Loucy (cell line): ENCODE measurements around the gene ACSBG1.

ENCODE experiments used
- EZH2phosphoT487 ChIP-seq: fragments of 200-600 bp; IDR thresholded peaks from 2 replicates; pipeline ENCODE4 v1.6.1; 2018; ENCODE audit warnings: antibody characterized with exemption, mild to moderate bottlenecking, moderate library complexity, borderline replicate concordance
- TF ChIP-seq, protein P1 (sequence below): fragments of 200-600 bp; sonication (generic); conservative IDR thresholded peaks from 2 replicates; pipeline ENCODE4 v1.5.1; 2014; ENCODE audit warnings: mild to moderate bottlenecking, antibody characterized with exemption, low read length

DNA sequence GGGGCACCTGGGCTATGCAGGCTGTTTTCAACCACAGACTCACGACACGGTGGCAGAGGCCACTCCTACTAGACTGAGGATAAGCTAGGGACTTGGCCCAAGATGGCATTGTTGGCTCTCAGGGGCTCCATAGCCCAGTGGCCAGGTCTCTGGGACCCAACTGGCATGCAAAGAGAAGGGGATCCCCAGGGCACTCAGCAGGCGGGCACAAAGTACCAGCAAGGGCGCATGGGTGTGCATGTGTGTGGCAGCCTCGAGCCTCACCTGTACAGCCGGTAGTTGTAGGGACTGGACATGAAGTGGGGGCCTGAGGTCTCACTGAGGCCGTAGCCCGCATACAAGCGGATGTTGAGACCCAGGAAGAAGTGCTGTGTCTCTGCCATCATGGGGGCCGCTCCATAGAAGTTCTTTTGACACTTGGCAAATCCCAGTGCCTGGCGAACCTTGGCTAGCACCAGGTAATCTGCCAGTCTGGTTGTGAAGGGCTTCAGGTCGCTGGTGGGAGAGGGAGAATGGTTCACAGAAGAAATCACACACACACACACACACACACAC lies 55.0 kb downstream of the ACSBG1 start:
- TF ChIP-seq, protein P1, sequence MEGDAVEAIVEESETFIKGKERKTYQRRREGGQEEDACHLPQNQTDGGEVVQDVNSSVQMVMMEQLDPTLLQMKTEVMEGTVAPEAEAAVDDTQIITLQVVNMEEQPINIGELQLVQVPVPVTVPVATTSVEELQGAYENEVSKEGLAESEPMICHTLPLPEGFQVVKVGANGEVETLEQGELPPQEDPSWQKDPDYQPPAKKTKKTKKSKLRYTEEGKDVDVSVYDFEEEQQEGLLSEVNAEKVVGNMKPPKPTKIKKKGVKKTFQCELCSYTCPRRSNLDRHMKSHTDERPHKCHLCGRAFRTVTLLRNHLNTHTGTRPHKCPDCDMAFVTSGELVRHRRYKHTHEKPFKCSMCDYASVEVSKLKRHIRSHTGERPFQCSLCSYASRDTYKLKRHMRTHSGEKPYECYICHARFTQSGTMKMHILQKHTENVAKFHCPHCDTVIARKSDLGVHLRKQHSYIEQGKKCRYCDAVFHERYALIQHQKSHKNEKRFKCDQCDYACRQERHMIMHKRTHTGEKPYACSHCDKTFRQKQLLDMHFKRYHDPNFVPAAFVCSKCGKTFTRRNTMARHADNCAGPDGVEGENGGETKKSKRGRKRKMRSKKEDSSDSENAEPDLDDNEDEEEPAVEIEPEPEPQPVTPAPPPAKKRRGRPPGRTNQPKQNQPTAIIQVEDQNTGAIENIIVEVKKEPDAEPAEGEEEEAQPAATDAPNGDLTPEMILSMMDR: no peak
- TF ChIP-seq EZH2phosphoT487: no peak
